Retinal pigment epithelial cell (primary cell): ENCODE results near the gene SF3A1.

Experiments used
- DNase-seq: peaks from one replicate; pipeline ENCODE4 v3.0.0-alpha.2; 2010; ENCODE audit warnings: low read depth
- H3K4me3 ChIP-seq: 2 replicates; pipeline ENCODE4 v1.5.1; 2011; ENCODE audit warnings: mild to moderate bottlenecking, low read length, control low read depth, moderate library complexity
- CTCF ChIP-seq: conservative IDR thresholded peaks from 2 replicates; pipeline ENCODE4 v1.5.1; 2011; ENCODE audit warnings: low read depth, low read length, control low read depth, inconsistent platforms

Gene SF3A1

GRCh38 chr22:30296833-30297232 is 59.9 kb downstream of the SF3A1 start:
- DNase-seq, result no peak
- no peak overlapping the region for H3K4me3 ChIP-seq
- no peak for TF ChIP-seq CTCF

- no peak overlapping the region for H3K4me3 ChIP-seq
- DNase-seq, result no peak
- TF ChIP-seq CTCF, result no peak
Measured at GRCh38 chr22:30296324-30296723, 60.4 kb downstream of the SF3A1 start.

- no peak overlapping the region for H3K4me3 ChIP-seq
- no peak for DNase-seq
- TF ChIP-seq CTCF, result no peak
Measured at GRCh38 chr22:30295576-30295975, 61.1 kb downstream of the SF3A1 start.

DNA sequence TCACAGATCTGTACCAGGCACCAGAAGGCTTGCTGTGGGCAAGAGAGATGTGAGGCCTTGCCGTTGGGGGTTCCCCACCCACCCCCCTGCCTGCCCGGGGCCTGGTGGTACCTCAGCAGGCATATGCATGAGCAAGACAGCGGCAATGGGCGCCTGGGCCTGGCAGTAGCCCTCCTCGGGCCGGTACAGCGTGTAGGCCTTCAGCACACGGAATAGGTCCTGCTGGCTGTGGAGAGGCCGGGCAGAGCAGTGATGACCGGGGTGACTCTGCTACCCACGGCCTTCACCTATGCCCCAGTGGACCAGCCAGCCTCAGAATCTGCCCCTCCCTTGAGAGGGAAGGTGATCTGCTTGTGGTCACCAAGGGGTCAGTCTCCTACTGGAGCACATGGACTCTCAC is 61.9 kb downstream of the SF3A1 start:
- TF ChIP-seq CTCF, result no peak
- DNase-seq, result no peak
- no peak overlapping the region for H3K4me3 ChIP-seq

- TF ChIP-seq CTCF, result no peak
- no peak overlapping the region for H3K4me3 ChIP-seq
- no peak for DNase-seq
Measured at GRCh38 chr22:30294066-30294465, 62.6 kb downstream of the SF3A1 start.

GRCh38 chr22:30293026-30293425 is 63.7 kb downstream of the SF3A1 start:
- no peak for DNase-seq
- TF ChIP-seq CTCF, result no peak
- no peak overlapping the region for H3K4me3 ChIP-seq

DNA sequence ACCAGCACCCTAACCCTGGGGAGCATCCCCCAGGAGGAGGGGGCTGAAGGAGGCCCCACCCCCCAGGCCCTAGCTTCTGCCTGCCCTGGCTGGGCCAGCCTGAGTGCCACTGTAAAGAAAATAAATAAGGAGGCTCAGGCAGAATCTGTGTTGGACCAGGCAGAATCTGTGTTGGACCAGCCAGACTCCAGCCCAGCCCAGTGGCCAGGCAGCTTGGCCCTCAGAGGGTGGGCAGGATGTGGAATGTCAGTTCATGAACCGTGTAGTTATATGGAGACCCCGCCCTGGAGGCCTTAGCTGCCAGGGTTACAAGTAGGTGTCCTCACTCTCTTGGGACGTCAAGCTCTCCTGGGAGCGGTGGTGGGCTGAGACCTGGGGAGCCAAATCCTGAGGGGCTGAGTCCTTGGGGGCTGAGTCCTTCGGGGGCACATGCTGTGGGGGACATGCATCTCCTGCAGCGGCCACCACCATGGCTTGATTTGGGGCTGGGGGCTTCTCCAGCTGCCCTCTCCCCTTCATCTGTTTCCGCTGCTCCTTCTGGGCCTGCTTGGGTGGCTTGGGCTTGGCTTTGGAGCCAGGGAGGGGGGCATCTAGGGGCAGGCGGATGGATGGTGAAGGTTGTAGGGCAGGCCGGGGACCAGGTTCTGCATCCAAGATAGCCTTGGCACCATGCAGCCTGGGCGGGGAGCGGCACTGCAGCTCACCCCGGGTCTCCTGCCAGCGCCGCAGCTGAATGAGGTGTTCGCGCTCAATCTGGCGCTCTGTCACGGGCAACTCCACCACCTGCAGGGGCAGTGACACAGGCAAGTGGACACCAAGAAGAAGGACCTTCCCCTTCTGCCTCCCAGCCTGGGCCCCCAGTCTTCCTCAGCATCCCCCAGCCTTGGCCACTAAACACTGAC is 64.4 kb downstream of the SF3A1 start:
- no peak for TF ChIP-seq CTCF
- no peak overlapping the region for H3K4me3 ChIP-seq
- DNase-seq, result no peak
